ENCODE measurements around the gene PNRC2.

DNA sequence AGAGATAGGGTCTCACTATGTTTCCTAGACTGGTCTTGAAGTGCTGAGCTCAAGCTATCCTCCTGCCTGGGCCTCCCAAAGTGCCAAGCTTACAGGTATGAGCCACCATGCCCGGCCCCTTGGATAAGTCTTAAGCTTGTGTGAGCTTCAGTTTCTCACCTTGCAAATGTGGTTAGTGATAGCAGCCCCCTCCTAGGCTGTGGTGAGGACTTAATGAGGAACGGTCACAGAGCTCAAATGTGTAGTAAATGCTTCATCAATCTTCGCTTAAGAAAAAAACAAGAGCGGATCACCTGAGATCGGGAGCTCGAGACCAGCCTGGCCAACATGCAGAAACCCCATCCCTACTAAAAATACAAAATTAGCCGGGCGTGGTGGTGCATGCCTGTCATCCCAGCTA, 49.5 kb upstream of the PNRC2 start:
- TF ChIP-seq EZH2phosphoT487 (IDR thresholded peaks at IDR 0.05; ENCODE audit: borderline replicate concordance) = no peak
- TF ChIP-seq, protein P1, sequence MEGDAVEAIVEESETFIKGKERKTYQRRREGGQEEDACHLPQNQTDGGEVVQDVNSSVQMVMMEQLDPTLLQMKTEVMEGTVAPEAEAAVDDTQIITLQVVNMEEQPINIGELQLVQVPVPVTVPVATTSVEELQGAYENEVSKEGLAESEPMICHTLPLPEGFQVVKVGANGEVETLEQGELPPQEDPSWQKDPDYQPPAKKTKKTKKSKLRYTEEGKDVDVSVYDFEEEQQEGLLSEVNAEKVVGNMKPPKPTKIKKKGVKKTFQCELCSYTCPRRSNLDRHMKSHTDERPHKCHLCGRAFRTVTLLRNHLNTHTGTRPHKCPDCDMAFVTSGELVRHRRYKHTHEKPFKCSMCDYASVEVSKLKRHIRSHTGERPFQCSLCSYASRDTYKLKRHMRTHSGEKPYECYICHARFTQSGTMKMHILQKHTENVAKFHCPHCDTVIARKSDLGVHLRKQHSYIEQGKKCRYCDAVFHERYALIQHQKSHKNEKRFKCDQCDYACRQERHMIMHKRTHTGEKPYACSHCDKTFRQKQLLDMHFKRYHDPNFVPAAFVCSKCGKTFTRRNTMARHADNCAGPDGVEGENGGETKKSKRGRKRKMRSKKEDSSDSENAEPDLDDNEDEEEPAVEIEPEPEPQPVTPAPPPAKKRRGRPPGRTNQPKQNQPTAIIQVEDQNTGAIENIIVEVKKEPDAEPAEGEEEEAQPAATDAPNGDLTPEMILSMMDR (conservative IDR thresholded peaks at IDR 0.05; ENCODE audit: low read length) = no peak

Measured in Loucy (cell line).